ENCODE data around the gene ZNF609.

- no peak for TF ChIP-seq POLR2A (IDR thresholded peaks at IDR 0.05)
- peak; percentile 63 to 84 (median 72) for TF ChIP-seq CTCF (IDR thresholded peaks at IDR 0.05)
Measured at GRCh38 chr15:64681424-64682024, 221.1 kb downstream of the ZNF609 start.
